HepG2 (cell line): Measurements from ENCODE around the gene SKP1. TPM values are rescaled to one million over a fixed set of nuclear protein-coding genes. Genes with fewer than 3 reads are reported as not detected.

Experiments used
- ATAC-seq: fragments of 200-7000 bp; cut with Tn5 transposase; 3 replicates; pipeline ENCODE4 v1.9.1; 2020; ENCODE audit warnings: mild to moderate bottlenecking, moderate library complexity
- BruUV-seq: library from RNA; stranded (reverse); fragments of 400-500 nt; replicated peaks from 2 replicates; lab custom pipeline; 2021; lab: Mats Ljungman, UMichigan
- CTCF ChIA-PET: fragments of 300-600 bp; formaldehyde crosslinking; extraction: SDS; loops from one replicate; lab custom pipeline; 2021; ENCODE audit warnings: low total read pairs, inconsistent platforms, low intra/inter-chr PET ratio; lab: Yijun Ruan, JAX
- POLR2A ChIA-PET: fragments of 350-600 bp; sonication (Branson Sonifier 250); formaldehyde crosslinking; loops from one replicate; lab custom pipeline; 2020; ENCODE audit warnings: antibody characterized with exemption, inconsistent platforms; lab: Yijun Ruan, JAX
- DNase-seq: peaks from one replicate; pipeline ENCODE4 v3.0.0-alpha.2; 2015; ENCODE audit warnings: low spot score
- FAIRE-seq: peaks from 3 replicates; lab custom pipeline; 2011; peaks lifted over from hg19 to GRCh38; lab: Jason Lieb, UNC
- H2AFZ ChIP-seq: one replicate; pipeline ENCODE4 v1.6.1; 2011; ENCODE audit warnings: low read length, inconsistent platforms
- H3K27ac ChIP-seq: fragments of 300-600 bp; 3 replicates; pipeline ENCODE4 v1.8.0; 2011; ENCODE audit warnings: mixed run types, mild to moderate bottlenecking, mixed read lengths, low read length, inconsistent platforms; ENCODE audit not compliant: insufficient read depth; ENCODE audit errors: extremely low read length
- H3K27me3 ChIP-seq, 2 experiments: fragments of 200-600 bp in 1 of 2; 2 replicates in 1 of 2; 3 replicates in 1 of 2; pipeline versions ENCODE4 v1.6.0 to v1.8.0; 2011; ENCODE audit warnings: low read length in 2 of 2, mild to moderate bottlenecking in 2 of 2, moderate library complexity in 2 of 2, inconsistent platforms in 1 of 2; ENCODE audit not compliant: insufficient read depth in 2 of 2, control insufficient read depth in 1 of 2
- H3K36me3 ChIP-seq, 2 experiments: fragments of 200-600 bp in 1 of 2; replicated peaks in 1 of 2; 2 replicates in 1 of 2; 3 replicates in 1 of 2; pipeline versions ENCODE4 v1.5.1 to v1.8.0; 2011; ENCODE audit warnings: low read length in 2 of 2, inconsistent platforms in 1 of 2; ENCODE audit not compliant: insufficient read depth in 2 of 2, control insufficient read depth in 1 of 2
- H3K4me1 ChIP-seq: 2 replicates; pipeline ENCODE4 v1.5.1; 2012; ENCODE audit warnings: low read length, inconsistent platforms; ENCODE audit not compliant: insufficient read depth
- H3K4me2 ChIP-seq: 2 replicates; pipeline ENCODE4 v1.6.0; 2011; ENCODE audit warnings: low read depth, low read length, inconsistent platforms
- H3K4me3 ChIP-seq, 3 experiments: fragments of 200-600 bp in 1 of 3; sonication (generic), shearing (Covaris generic) in 1 of 3; replicated peaks in 1 of 3; 2 replicates each; pipeline ENCODE4 v1.5.1; 2011 to 2016; ENCODE audit warnings: low read length in 3 of 3, inconsistent platforms in 2 of 3, low read depth in 2 of 3, mild to moderate bottlenecking in 2 of 3, control low read depth in 1 of 3, mixed read lengths in 1 of 3; ENCODE audit not compliant: insufficient read depth in 1 of 3
- H3K79me2 ChIP-seq: one replicate; pipeline ENCODE4 v1.6.1; 2011; ENCODE audit warnings: low read length, inconsistent platforms; ENCODE audit not compliant: insufficient read depth
- H3K9ac ChIP-seq: 2 replicates; pipeline ENCODE4 v1.6.0; 2011; ENCODE audit warnings: mild to moderate bottlenecking, low read depth, low read length, inconsistent platforms; ENCODE audit not compliant: insufficient read depth
- H3K9me3 ChIP-seq: 2 replicates; pipeline ENCODE4 v1.5.1; 2012; ENCODE audit warnings: mild to moderate bottlenecking, low read length
- H4K20me1 ChIP-seq: 2 replicates; pipeline ENCODE4 v1.6.0; 2011; ENCODE audit warnings: inconsistent platforms, mild to moderate bottlenecking, low read length, moderate library complexity; ENCODE audit not compliant: insufficient read depth
- AGO2 ChIP-seq: fragments of 200-400 bp; formaldehyde crosslinking; optimal IDR thresholded peaks from 2 replicates; pipeline ENCODE3; 2017; ENCODE audit warnings: mild to moderate bottlenecking, low read depth, low read length, moderate library complexity
- HCFC1 ChIP-seq: fragments of 150-350 bp; IDR thresholded peaks from 2 replicates; pipeline ENCODE4 v1.6.1; 2014; ENCODE audit warnings: low read depth, low read length
- PBX3 ChIP-seq: sonication (generic); formaldehyde crosslinking; IDR thresholded peaks from 2 replicates; pipeline ENCODE4 v1.8.1; 2023; ENCODE audit warnings: missing genetic modification reagents, inconsistent platforms, borderline replicate concordance
- SNAPC2 ChIP-seq: sonication (generic); formaldehyde crosslinking; IDR thresholded peaks from 2 replicates; pipeline ENCODE4 v1.8.1; 2022; ENCODE audit warnings: mild to moderate bottlenecking, missing genetic modification reagents
- WGBS: methylation state at CpG from one replicate; pipeline ENCODE4 v1.1.6; 2017; ENCODE audit warnings: low lambda C conversion rate; 5-methylcytosine and 5-hydroxymethylcytosine counted together
- in situ Hi-C: cut with HindIII; loops from 2 replicates; pipeline ENCODE4 v1.10.0; 2017; ENCODE audit warnings: low pct_unique_long_range_greater_than_20kb; ENCODE audit not compliant: extremely low pct_ligation_motif_present
- intact Hi-C: fragments of 100-400 bp; cut with micrococcal nuclease; formaldehyde crosslinking; loops from one replicate; pipeline ENCODE4 v1.10.0; 2022; ENCODE audit not compliant: unreplicated experiment
- polyA plus RNA-seq, 8 experiments: library from polyadenylated mRNA; depleted of rRNA in 3 of 8; stranded (reverse) in 7 of 8; unstranded in 1 of 8; fragments of >200 nt; fragmentation: Illumina TruSeq in 4 of 8; extraction: Trizol in 4 of 8; gene quantifications; 2 replicates each; pipeline versions ENCODE4 v1.2.1 to v1.2.3, GENCODE V29; 2011 to 2016; ENCODE audit warnings: low read depth in 4 of 8, missing spikeins in 1 of 8, mixed read lengths in 1 of 8; ENCODE audit not compliant: insufficient read depth in 1 of 8
- total RNA-seq, 5 experiments: library from RNA; depleted of rRNA; stranded (reverse); fragments of >200 nt; fragmentation: Illumina TruSeq; extraction: Trizol; gene quantifications; 2 replicates each; pipeline ENCODE4 v1.2.3, GENCODE V29; 2016; ENCODE audit warnings: low read depth in 1 of 5
- TF ChIP-seq, protein P1 (sequence below): IDR thresholded peaks from 2 replicates; pipeline ENCODE4 v1.4.0; 2020; ENCODE audit warnings: mild to moderate bottlenecking, missing genetic modification reagents
- TF ChIP-seq, protein P2 (sequence below): sonication (generic); formaldehyde crosslinking; IDR thresholded peaks from 2 replicates; pipeline ENCODE4 v1.4.0; 2020; ENCODE audit warnings: mild to moderate bottlenecking, missing genetic modification reagents

SKP1 gene
- total and polyA plus RNA-seq, 2 of the 13 experiments (the other 11 are each of a cell fraction or from before 2014, with no cell fraction given) = 134 to 340 TPM

DNA sequence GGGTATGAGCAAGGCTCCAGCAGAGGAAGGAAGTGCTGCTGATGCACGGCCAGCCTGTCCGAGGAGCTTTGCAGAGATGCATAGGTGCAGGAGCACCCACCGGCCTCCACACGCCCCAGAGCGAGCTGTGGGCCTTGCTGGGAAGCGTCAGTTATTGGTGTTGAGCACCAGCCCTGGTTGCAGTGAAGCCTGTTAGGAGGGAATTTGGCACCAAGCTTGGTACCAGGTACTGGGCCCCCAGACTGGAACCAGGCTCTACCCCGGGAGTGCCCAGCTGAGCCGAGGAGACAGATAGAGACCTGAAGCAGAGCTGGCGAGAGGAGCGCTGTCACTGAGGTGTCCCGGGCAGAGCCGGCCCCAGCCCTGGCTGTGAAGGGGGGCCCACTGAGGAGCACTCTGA, 57.0 kb downstream of the SKP1 start:
- 95% methylated on average over 4 of the region's 12 CpGs for WGBS
- Histone ChIP-seq H3K4me1 (peaks cover 35% of the 10 kb centered on the region), H3K36me3 (peaks cover 3 to 15% of the 10 kb centered on the region in 2 experiments; a peak in 4 of 5 replicates), H3K27me3 (no peaks in the 10 kb centered on the region), H4K20me1 (no peaks in the 10 kb centered on the region), H3K9ac (no peak overlapping the region), H3K79me2 (peaks cover 2% of the 10 kb centered on the region), H3K4me2 (no peak overlapping the region), H3K4me3 (no peak overlapping the region), H3K27ac (no peak overlapping the region), H3K9me3 (no peaks in the 10 kb centered on the region), H2AFZ (no peak overlapping the region)
- no TSS peak for BruUV-seq
- DNase-seq (no peak), FAIRE-seq (no peak), ATAC-seq (no peak)
- in situ Hi-C loops (no loop called here), intact Hi-C loops (no loop called here)
- TF ChIP-seq SNAPC2 (no peak), AGO2 (peak; percentile 48), PBX3 (CRISPR knock-in tag) (no peak), HCFC1 (no peak)
- TF ChIP-seq, protein P1, sequence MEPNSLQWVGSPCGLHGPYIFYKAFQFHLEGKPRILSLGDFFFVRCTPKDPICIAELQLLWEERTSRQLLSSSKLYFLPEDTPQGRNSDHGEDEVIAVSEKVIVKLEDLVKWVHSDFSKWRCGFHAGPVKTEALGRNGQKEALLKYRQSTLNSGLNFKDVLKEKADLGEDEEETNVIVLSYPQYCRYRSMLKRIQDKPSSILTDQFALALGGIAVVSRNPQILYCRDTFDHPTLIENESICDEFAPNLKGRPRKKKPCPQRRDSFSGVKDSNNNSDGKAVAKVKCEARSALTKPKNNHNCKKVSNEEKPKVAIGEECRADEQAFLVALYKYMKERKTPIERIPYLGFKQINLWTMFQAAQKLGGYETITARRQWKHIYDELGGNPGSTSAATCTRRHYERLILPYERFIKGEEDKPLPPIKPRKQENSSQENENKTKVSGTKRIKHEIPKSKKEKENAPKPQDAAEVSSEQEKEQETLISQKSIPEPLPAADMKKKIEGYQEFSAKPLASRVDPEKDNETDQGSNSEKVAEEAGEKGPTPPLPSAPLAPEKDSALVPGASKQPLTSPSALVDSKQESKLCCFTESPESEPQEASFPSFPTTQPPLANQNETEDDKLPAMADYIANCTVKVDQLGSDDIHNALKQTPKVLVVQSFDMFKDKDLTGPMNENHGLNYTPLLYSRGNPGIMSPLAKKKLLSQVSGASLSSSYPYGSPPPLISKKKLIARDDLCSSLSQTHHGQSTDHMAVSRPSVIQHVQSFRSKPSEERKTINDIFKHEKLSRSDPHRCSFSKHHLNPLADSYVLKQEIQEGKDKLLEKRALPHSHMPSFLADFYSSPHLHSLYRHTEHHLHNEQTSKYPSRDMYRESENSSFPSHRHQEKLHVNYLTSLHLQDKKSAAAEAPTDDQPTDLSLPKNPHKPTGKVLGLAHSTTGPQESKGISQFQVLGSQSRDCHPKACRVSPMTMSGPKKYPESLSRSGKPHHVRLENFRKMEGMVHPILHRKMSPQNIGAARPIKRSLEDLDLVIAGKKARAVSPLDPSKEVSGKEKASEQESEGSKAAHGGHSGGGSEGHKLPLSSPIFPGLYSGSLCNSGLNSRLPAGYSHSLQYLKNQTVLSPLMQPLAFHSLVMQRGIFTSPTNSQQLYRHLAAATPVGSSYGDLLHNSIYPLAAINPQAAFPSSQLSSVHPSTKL (CRISPR knock-in tag) = no peak
- TF ChIP-seq, protein P2, sequence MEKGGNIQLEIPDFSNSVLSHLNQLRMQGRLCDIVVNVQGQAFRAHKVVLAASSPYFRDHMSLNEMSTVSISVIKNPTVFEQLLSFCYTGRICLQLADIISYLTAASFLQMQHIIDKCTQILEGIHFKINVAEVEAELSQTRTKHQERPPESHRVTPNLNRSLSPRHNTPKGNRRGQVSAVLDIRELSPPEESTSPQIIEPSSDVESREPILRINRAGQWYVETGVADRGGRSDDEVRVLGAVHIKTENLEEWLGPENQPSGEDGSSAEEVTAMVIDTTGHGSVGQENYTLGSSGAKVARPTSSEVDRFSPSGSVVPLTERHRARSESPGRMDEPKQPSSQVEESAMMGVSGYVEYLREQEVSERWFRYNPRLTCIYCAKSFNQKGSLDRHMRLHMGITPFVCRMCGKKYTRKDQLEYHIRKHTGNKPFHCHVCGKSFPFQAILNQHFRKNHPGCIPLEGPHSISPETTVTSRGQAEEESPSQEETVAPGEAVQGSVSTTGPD (CRISPR knock-in tag) = no peak
- ChIA-PET POLR2A (no interaction called here), CTCF (no interaction called here)
